Fibroblast of skin of right biceps (primary cell): Measurements from ENCODE around the gene PRSS1.
A peak's percentile ranks its signal among the peaks of the same experiment; 100 is the strongest.
"Not testable (repeated sequence)": the region's sequence is repeated elsewhere in the genome, so short reads cannot be mapped to it uniquely, and the experiment has no call there.

Source experiments
- DNase-seq: peaks from one replicate; pipeline ENCODE4 v3.0.0-alpha.2; 2013

PRSS1 gene

GRCh38 chr7:142773937-142774744, 24.9 kb downstream of the PRSS1 start:
- no peak for DNase-seq

- peak; percentile 31 for DNase-seq
These were observed 25.6 kb downstream of the PRSS1 start for GRCh38 chr7:142774826-142775225.

- not testable (repeated sequence) for DNase-seq
These were observed 26.3 kb downstream of the PRSS1 start for GRCh38 chr7:142775351-142776115.

- DNase-seq, result no peak
These were observed 27.1 kb downstream of the PRSS1 start for GRCh38 chr7:142776206-142776844.

- DNase-seq, result not testable (repeated sequence)
These were observed 27.6 kb downstream of the PRSS1 start for GRCh38 chr7:142776845-142777225.

GRCh38 chr7:142777318-142777717, 28.0 kb downstream of the PRSS1 start:
- no peak for DNase-seq

- DNase-seq, result peak; percentile 89
These were observed 33.9 kb downstream of the PRSS1 start for GRCh38 chr7:142782922-142783900.

- DNase-seq, result no peak
These were observed 34.8 kb downstream of the PRSS1 start for GRCh38 chr7:142784096-142784495.

GRCh38 chr7:142784716-142785115, 35.4 kb downstream of the PRSS1 start:
- no peak for DNase-seq

GRCh38 chr7:142785841-142786250, 36.6 kb downstream of the PRSS1 start:
- DNase-seq, result no peak

GRCh38 chr7:142787034-142787768, 37.9 kb downstream of the PRSS1 start:
- no peak for DNase-seq

- DNase-seq, result no peak
These were observed 38.5 kb downstream of the PRSS1 start for GRCh38 chr7:142787783-142788182.

- no peak for DNase-seq
These were observed 39.3 kb downstream of the PRSS1 start for GRCh38 chr7:142788303-142789289.

- no peak for DNase-seq
These were observed 40.2 kb downstream of the PRSS1 start for GRCh38 chr7:142789441-142789840.

- DNase-seq, result no peak
These were observed 40.8 kb downstream of the PRSS1 start for GRCh38 chr7:142790056-142790455.

- DNase-seq, result no peak
These were observed 41.3 kb downstream of the PRSS1 start for GRCh38 chr7:142790555-142790954.

- DNase-seq, result no peak
These were observed 42.2 kb downstream of the PRSS1 start for GRCh38 chr7:142791502-142791901.

- no peak for DNase-seq
These were observed 42.9 kb downstream of the PRSS1 start for GRCh38 chr7:142792129-142792528.

- no peak for DNase-seq
These were observed 43.3 kb downstream of the PRSS1 start for GRCh38 chr7:142792593-142792992.

- no peak for DNase-seq
These were observed 43.9 kb downstream of the PRSS1 start for GRCh38 chr7:142793156-142793555.
